Nucleus accumbens (tissue), 56 donors: ENCODE measurements around the gene SNRNP48.

Experiments
- DNase-seq, 56 donors: peaks; one replicate each; lab custom pipeline; 2025; lab: John Stamatoyannopoulos, UW

SNRNP48 gene

DNA sequence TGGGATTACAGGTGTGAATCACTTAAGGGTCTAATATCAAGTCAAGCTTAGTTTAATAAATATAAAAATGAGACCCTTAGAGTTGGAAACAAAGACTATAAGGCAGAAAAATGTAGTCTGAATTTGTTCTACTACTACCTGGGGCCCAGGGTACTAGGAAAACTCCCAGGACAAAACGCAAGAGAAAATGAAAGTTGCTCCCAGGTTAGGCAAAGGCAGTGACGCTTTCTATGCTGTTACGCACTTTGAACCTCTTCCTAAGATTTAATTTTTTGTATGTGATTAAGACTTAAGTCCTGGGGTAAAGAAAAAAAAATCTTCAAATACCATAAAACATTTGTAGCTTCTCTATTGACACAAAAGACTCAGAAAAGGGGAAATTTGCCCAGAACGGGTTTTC is 31.2 kb upstream of the SNRNP48 start:
- DNase-seq: no peak

- DNase-seq: no peak
Observed at GRCh38 chr6:7559196-7559595, 30.8 kb upstream of the SNRNP48 start.

DNA sequence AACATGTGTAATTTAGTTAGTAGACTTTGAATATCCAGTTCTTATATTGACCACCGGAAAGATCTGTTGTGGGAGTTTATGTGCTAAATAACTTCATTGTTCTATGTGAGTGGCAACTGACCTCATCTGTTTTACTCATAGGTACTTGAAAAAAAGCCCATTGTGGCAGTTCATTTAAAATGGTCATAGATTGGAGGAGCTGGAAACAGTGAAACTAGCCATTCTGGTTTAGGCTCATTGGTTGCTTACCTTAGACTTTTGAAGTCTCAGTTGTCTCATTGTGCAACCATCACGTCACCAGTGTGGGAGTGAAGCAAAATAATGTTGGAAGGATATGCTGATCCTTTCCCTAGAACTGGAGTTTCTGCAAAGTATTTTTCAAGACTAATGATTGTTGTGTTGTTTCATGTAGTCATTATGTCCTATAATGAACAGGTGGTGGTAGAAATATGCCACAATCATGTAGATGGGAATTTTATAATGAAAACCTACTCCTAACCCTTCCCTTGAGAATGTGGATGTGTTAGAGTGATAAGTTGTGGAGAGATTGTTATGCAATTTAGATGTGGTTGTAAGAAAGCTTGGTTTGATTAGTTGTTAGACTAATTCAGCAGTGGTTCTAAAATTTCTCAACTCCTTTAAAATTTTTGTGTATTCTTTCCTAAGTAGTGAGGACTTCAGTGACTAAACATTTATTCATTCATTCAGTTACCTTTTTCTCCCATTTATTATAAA is 30.2 kb upstream of the SNRNP48 start:
- DNase-seq: no peak

GRCh38 chr6:7561153-7561964 is 28.6 kb upstream of the SNRNP48 start:
- no peak for DNase-seq

DNA sequence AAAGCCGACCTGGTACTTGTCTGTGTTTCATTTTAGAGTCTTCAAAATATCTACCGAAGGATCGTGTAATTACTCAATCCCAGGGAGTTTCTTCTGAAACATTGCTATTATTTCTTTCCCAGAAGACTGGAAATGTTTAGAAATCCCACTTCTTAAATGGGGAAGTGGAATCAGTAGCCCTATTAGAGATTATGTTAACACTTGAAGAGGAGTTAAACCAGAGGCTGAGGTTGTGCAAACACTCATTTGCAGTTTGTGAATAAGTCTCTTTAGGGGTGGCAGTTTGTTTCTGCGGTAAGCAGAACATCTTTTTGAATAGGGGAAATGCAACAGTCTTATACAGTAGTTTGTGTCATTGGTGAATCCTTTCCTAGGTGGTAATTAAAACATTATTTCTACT is 27.2 kb upstream of the SNRNP48 start:
- DNase-seq: no peak

DNA sequence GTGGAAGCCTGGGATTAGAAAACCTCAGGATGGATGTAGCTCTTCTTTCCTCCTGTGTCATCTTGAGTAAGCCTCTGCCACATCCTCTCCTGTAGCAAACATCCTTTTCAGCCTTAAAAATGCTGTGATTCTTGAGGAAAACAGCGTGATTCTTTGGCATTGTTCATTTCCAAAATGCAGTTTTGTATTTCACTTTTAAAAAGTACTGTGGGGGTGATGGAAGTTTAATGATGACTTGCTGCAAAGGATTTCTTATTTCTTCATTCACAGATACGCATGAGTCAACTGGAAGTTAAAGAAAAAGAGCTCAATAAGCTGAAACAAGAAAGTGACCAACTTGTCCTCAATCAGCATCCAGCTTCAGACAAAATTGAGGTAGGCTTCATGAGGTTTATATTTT is 23.9 kb upstream of the SNRNP48 start:
- DNase-seq: no peak

- DNase-seq: no peak
Observed at GRCh38 chr6:7566617-7567173, 23.3 kb upstream of the SNRNP48 start.

DNA sequence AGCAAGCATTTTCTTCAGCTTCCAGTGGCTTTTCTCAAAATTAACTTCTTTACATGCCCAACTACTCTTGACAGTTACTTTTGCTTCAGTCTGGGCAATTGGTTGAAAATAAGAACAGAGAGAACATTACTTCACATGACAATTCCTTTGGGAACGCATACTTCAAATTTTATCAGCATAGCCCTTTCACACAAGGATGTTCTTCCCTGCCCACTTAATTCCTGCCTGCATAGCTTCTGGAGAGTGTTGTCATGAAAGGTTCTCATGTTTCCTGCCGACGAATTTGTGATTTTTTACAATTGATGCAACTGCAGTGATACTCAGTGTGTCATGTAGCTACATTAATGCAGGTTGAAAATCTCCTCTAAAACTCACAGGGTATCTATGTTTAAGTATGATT is 22.0 kb upstream of the SNRNP48 start:
- DNase-seq: no peak

DNA sequence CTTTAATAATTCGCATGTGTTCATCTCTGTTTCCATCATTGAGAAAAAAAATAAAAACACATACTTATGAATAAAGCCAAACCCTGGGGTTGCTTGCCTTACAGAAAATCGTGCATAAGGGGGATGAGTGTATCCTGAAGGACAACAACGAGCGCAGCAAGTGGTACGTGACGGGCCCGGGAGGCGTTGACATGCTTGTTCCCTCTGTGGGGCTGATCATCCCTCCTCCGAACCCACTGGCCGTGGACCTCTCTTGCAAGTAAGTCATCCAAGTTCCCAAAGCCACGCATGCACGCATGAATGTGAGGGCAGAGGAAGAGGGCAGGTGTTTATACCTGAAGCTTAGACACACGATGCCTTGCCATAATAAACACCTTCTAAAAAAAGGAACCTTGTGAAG is 20.9 kb upstream of the SNRNP48 start:
- DNase-seq: no peak

DNA sequence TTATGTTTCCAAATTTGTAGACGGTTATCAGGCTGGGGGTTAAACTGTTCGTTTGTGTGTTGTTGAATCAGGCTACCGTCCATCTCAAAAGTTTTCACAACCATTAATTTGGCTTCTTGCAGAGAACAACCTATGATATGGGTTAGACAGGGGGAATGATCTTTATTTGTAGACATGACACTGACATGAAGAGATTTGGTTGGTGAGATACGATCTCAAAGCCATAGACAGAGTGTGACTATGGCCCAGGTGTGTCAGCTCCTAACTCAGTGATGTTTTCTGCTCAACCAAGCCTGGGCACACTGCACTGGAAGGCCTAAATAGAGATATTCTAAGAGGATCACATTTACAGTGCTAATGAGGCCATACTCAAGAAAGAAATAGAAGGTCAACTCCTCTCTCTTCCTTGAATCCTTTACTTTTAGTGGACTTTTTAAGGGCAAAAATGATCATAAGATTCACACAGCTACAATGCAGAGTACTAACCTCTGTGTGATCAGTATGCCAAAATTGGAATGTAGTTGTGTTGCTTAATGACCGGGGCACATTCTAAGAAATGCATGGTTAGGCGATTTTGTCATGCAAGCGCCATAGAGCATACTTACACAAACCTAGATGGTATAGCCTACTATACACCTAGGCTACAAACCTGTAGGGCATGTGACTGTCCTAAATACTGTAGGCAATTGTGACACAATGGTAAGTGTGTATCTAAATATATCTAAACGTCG is 17.6 kb upstream of the SNRNP48 start:
- DNase-seq: no peak

DNA sequence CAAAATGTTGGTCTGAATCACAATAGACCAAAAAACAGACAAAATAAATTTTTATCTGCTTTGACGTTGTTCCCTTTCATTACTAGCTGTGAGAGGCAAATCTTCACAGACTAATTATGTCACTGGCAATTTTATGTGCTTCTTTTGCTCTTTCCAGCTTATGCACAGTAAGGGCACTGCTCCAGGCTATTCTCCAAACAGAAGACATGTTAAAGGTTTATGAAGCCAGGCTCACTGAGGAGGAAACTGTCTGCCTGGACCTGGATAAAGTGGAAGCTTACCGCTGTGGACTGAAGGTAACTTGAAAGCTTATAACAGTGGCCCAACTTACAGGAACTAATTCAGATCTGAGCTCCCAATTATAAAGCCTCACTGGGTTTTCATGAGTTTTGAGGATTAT is 15.5 kb upstream of the SNRNP48 start:
- DNase-seq: no peak

DNA sequence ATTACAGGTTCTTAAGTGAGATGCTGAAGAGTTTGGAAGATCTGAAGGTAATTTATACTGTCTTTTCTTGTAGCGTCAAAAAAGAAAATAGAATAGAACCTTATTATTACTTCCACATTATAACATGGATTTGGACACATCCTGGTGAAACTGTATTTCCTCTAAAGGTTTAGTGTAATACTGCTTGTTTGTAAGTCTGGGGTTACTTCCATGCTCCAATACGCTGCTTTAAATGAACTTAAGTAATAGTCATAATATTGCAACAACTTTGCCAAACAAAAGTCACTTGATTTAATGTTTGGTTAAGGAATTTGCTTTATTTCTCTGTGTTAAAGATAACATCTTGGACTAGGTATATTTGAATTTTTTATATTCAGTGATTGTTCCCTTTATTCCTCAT is 11.5 kb upstream of the SNRNP48 start:
- DNase-seq: no peak

DNA sequence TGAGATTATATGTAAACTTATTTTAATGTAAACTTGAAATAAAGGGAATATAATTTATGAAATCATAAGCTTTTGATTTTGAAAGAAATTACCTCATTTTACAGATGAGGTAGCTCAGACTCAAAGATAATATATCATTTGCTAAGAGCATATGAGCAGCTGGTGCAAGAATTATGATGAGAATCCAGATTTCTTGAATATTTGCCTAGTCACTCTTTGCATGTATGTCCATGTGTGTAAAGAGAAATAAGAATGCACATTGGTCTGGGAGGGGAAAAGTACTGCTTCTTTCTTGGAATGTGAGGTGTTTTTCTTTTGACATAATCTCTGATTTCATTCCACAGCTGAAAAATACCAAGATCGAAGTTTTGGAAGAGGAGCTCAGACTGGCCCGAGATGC is 11.1 kb upstream of the SNRNP48 start:
- no peak for DNase-seq

DNA sequence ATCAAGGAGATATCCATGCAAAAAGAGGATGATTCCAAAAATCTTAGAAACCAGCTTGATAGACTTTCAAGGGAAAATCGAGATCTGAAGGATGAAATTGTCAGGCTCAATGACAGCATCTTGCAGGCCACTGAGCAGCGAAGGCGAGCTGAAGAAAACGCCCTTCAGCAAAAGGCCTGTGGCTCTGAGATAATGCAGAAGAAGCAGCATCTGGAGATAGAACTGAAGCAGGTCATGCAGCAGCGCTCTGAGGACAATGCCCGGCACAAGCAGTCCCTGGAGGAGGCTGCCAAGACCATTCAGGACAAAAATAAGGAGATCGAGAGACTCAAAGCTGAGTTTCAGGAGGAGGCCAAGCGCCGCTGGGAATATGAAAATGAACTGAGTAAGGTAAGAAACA is 10.1 kb upstream of the SNRNP48 start:
- DNase-seq: no peak

- DNase-seq: no peak
Observed at GRCh38 chr6:7580537-7580926, 9.5 kb upstream of the SNRNP48 start.

- DNase-seq: no peak
Observed at GRCh38 chr6:7580927-7581618, 8.9 kb upstream of the SNRNP48 start.

GRCh38 chr6:7585287-7585930 is 4.6 kb upstream of the SNRNP48 start:
- DNase-seq: no peak

GRCh38 chr6:7587631-7588100 is 2.3 kb upstream of the SNRNP48 start:
- DNase-seq: no peak

- no peak for DNase-seq
Observed at GRCh38 chr6:7588506-7588905, 1.5 kb upstream of the SNRNP48 start.

- DNase-seq: no peak
Observed at GRCh38 chr6:7589221-7589620, 777 bp upstream of the SNRNP48 start.
